ENCODE results near the gene KRTAP2-1. TPM values are rescaled to one million over a fixed set of nuclear protein-coding genes. Genes with fewer than 3 reads are reported as not detected.
"Not testable (repeated sequence)": the region's sequence is repeated elsewhere in the genome, so short reads cannot be mapped to it uniquely, and the experiment has no call there.

The KRTAP2-1 gene
- total RNA-seq, 1 donor from 2014 or later = not detected

- no peaks in the 10 kb centered on the region for H3K36me3 Mint-ChIP-seq (ENCODE audit: low read depth)
- H3K4me1 Mint-ChIP-seq = peaks cover 8% of the 10 kb centered on the region
- H3K9me3 Mint-ChIP-seq = peaks cover 9% of the 10 kb centered on the region
- no peaks in the 10 kb centered on the region for H3K27me3 Mint-ChIP-seq (ENCODE audit: low read depth)
- no peak overlapping the region for H3K27ac Mint-ChIP-seq (ENCODE audit: unreplicated experiment)
- DNase-seq (ENCODE audit: low read depth, low spot score) = no peak
- H3K4me3 Mint-ChIP-seq = no peak overlapping the region
- no peak for TF ChIP-seq CTCF (conservative IDR thresholded peaks at IDR 0.05)
Measured at GRCh38 chr17:41057547-41057946, 10.4 kb upstream of the KRTAP2-1 start.

GRCh38 chr17:41055130-41055529 is 8.0 kb upstream of the KRTAP2-1 start, which contains the start of gene KRTAP2-2:
Gene KRTAP2-2 (minus strand): TSS chr17:41055230. CDS start chr17:41055211, 19 bp downstream.
- H3K36me3 Mint-ChIP-seq (ENCODE audit: low read depth); H3K27ac Mint-ChIP-seq (ENCODE audit: unreplicated experiment); DNase-seq (ENCODE audit: low read depth, low spot score); H3K4me1 Mint-ChIP-seq; H3K4me3 Mint-ChIP-seq; H3K27me3 Mint-ChIP-seq (ENCODE audit: low read depth); H3K9me3 Mint-ChIP-seq: not testable (repeated sequence)

GRCh38 chr17:41054556-41054955 is 7.4 kb upstream of the KRTAP2-1 start:
- not testable (repeated sequence) for H3K27me3 Mint-ChIP-seq (ENCODE audit: low read depth); H3K4me3 Mint-ChIP-seq; H3K9me3 Mint-ChIP-seq; H3K4me1 Mint-ChIP-seq; H3K36me3 Mint-ChIP-seq (ENCODE audit: low read depth); DNase-seq (ENCODE audit: low read depth, low spot score); H3K27ac Mint-ChIP-seq (ENCODE audit: unreplicated experiment)

- no peak for TF ChIP-seq CTCF (conservative IDR thresholded peaks at IDR 0.05)
- Mint-ChIP-seq H3K9me3 (peaks cover 9% of the 10 kb centered on the region), H3K4me1 (no peaks in the 10 kb centered on the region), H3K27me3 (ENCODE audit: low read depth) (peaks cover 11% of the 10 kb centered on the region), H3K36me3 (ENCODE audit: low read depth) (no peaks in the 10 kb centered on the region), H3K4me3 (no peak overlapping the region), H3K27ac (ENCODE audit: unreplicated experiment) (no peak overlapping the region)
- DNase-seq (ENCODE audit: low read depth, low spot score) = no peak
Measured at GRCh38 chr17:41054025-41054424, 6.9 kb upstream of the KRTAP2-1 start.

GRCh38 chr17:41052566-41052965 is 5.5 kb upstream of the KRTAP2-1 start:
- no peak overlapping the region for H3K27ac Mint-ChIP-seq (ENCODE audit: unreplicated experiment)
- peaks cover 7% of the 10 kb centered on the region for H3K9me3 Mint-ChIP-seq
- no peaks in the 10 kb centered on the region for H3K36me3 Mint-ChIP-seq (ENCODE audit: low read depth)
- H3K4me1 Mint-ChIP-seq = no peaks in the 10 kb centered on the region
- H3K4me3 Mint-ChIP-seq = no peak overlapping the region
- H3K27me3 Mint-ChIP-seq (ENCODE audit: low read depth) = peaks cover 16% of the 10 kb centered on the region
- DNase-seq (ENCODE audit: low read depth, low spot score) = no peak
- no peak for TF ChIP-seq CTCF (conservative IDR thresholded peaks at IDR 0.05)

- Mint-ChIP-seq H3K27ac (ENCODE audit: unreplicated experiment) (no peak overlapping the region), H3K4me1 (no peaks in the 10 kb centered on the region), H3K4me3 (no peak overlapping the region), H3K27me3 (ENCODE audit: low read depth) (peaks cover 18% of the 10 kb centered on the region), H3K9me3 (peaks cover 2% of the 10 kb centered on the region), H3K36me3 (ENCODE audit: low read depth) (no peaks in the 10 kb centered on the region)
- DNase-seq (ENCODE audit: low read depth, low spot score) = no peak
- TF ChIP-seq CTCF (conservative IDR thresholded peaks at IDR 0.05) = no peak
Measured at GRCh38 chr17:41049110-41049509, 2.0 kb upstream of the KRTAP2-1 start.

GRCh38 chr17:41048441-41048840 is 1.3 kb upstream of the KRTAP2-1 start:
- peaks cover 2% of the 10 kb centered on the region for H3K36me3 Mint-ChIP-seq (ENCODE audit: low read depth)
- DNase-seq (ENCODE audit: low read depth, low spot score) = no peak
- no peaks in the 10 kb centered on the region for H3K4me1 Mint-ChIP-seq
- H3K27ac Mint-ChIP-seq (ENCODE audit: unreplicated experiment) = no peak overlapping the region
- H3K9me3 Mint-ChIP-seq = peaks cover 2% of the 10 kb centered on the region
- no peak overlapping the region for H3K4me3 Mint-ChIP-seq
- peaks cover 18% of the 10 kb centered on the region for H3K27me3 Mint-ChIP-seq (ENCODE audit: low read depth)
- no peak for TF ChIP-seq CTCF (conservative IDR thresholded peaks at IDR 0.05)
